GM10847 (cell line): ENCODE results near the gene APBB2.

Experiments used
- POLR2A ChIP-seq: IDR thresholded peaks from 2 replicates; pipeline ENCODE4 v1.6.1; 2011; ENCODE audit not compliant: insufficient read length; ENCODE audit errors: extremely low read depth

Gene APBB2

GRCh38 chr4:41179498-41180195 is 34.7 kb downstream of the APBB2 start:
- no peak for TF ChIP-seq POLR2A

GRCh38 chr4:41178372-41179370 is 35.7 kb downstream of the APBB2 start:
- TF ChIP-seq POLR2A, result no peak

- no peak for TF ChIP-seq POLR2A
Measured at GRCh38 chr4:41177016-41177415, 37.3 kb downstream of the APBB2 start.

- no peak for TF ChIP-seq POLR2A
Measured at GRCh38 chr4:41176340-41176739, 38.0 kb downstream of the APBB2 start.

- no peak for TF ChIP-seq POLR2A
Measured at GRCh38 chr4:41175794-41176193, 38.5 kb downstream of the APBB2 start.

GRCh38 chr4:41174444-41174843 is 39.9 kb downstream of the APBB2 start:
- no peak for TF ChIP-seq POLR2A

- no peak for TF ChIP-seq POLR2A
Measured at GRCh38 chr4:41172786-41173185, 41.6 kb downstream of the APBB2 start.

GRCh38 chr4:41169256-41169800 is 45.0 kb downstream of the APBB2 start:
- TF ChIP-seq POLR2A, result no peak

GRCh38 chr4:41167191-41167590 is 47.2 kb downstream of the APBB2 start:
- TF ChIP-seq POLR2A, result no peak

- TF ChIP-seq POLR2A, result no peak
Measured at GRCh38 chr4:41164405-41164804, 49.9 kb downstream of the APBB2 start.

- TF ChIP-seq POLR2A, result no peak
Measured at GRCh38 chr4:41161355-41161754, 53.0 kb downstream of the APBB2 start.

GRCh38 chr4:41160856-41161255 is 53.5 kb downstream of the APBB2 start:
- TF ChIP-seq POLR2A, result no peak

GRCh38 chr4:41160012-41160789 is 54.1 kb downstream of the APBB2 start:
- no peak for TF ChIP-seq POLR2A

- no peak for TF ChIP-seq POLR2A
Measured at GRCh38 chr4:41158756-41159155, 55.6 kb downstream of the APBB2 start.

GRCh38 chr4:41158274-41158673 is 56.1 kb downstream of the APBB2 start:
- TF ChIP-seq POLR2A, result no peak
